MG63 (cell line): ENCODE results near the gene NXPH2. TPM values are rescaled to one million over a fixed set of nuclear protein-coding genes. Genes with fewer than 3 reads are reported as not detected.

ENCODE experiments used
- DNase-seq: peaks from one replicate; pipeline ENCODE4 v3.0.0-alpha.2; 2020
- H3K27me3 ChIP-seq: fragments of 250-450 bp; sonication (Bioruptor Pico); 2 replicates; pipeline ENCODE4 v1.5.1; 2020; ENCODE audit warnings: mild to moderate bottlenecking, moderate library complexity
- H3K36me3 ChIP-seq: fragments of 250-450 bp; sonication (Bioruptor Pico); 2 replicates; pipeline ENCODE4 v1.5.1; 2020; ENCODE audit warnings: mild to moderate bottlenecking, moderate library complexity
- H3K4me3 ChIP-seq: fragments of 250-450 bp; sonication (Bioruptor Pico); 2 replicates; pipeline ENCODE4 v1.5.1; 2020; ENCODE audit warnings: mild to moderate bottlenecking, moderate library complexity
- H3K9me3 ChIP-seq: fragments of 250-450 bp; sonication (Bioruptor Pico); 2 replicates; pipeline ENCODE4 v1.5.1; 2020; ENCODE audit warnings: mild to moderate bottlenecking, moderate library complexity
- total RNA-seq: library from RNA; depleted of rRNA; stranded (reverse); fragments of >200 nt; shearing (Covaris generic); gene quantifications from 2 replicates; pipeline ENCODE4 v1.2.3, GENCODE V29; 2014; ENCODE audit warnings: low replicate concordance

The NXPH2 gene
- total RNA-seq, 1 experiment from 2014 or later: 5.0 TPM

- no peaks in the 10 kb centered on the region for H3K36me3 ChIP-seq
- DNase-seq: no peak
- H3K4me3 ChIP-seq: no peak overlapping the region
- H3K9me3 ChIP-seq: no peaks in the 10 kb centered on the region
- H3K27me3 ChIP-seq: no peaks in the 10 kb centered on the region
Measured at GRCh38 chr2:138630164-138630563, 150.0 kb downstream of the NXPH2 start.

DNA sequence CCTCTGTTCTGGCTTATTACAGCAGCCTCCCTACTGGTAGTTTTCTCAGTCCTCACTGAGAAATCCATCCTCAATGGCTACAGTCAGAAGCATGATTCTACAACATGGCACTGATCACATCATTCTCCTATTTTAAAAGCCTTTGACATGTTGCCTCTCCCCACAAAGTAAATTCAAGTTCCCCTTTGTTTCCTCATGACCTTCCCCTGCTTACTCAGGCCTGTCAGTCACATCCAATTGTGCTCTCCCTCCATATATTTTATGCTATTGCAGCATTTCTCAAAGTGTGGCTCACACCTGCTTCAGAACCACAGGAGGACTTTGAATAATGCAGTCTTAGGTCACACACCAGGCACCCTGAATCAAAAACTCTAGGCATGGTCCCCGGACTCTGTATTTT, 154.0 kb downstream of the NXPH2 start:
- no peak overlapping the region for H3K4me3 ChIP-seq
- H3K27me3 ChIP-seq: no peaks in the 10 kb centered on the region
- H3K9me3 ChIP-seq: no peaks in the 10 kb centered on the region
- no peak for DNase-seq
- no peaks in the 10 kb centered on the region for H3K36me3 ChIP-seq

DNA sequence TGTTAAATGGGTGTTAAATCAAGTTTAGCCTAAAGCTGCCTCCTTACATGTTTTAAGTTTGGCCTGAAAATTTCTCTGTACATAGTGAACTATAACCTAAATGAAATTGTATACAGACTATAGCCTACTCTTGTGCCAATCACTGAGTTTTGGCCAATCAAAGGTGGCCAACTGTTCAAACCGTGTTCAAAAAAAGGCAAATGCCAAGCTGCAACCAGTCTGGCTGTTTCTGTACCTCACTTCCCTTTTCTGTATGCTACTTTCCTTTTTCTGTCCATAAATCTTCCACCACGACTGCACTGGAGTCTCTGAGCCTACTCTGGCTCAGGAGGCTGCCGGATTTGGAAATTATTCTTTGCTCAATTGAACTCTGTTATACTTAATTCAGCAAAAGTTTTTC, 157.6 kb downstream of the NXPH2 start:
- H3K27me3 ChIP-seq: no peaks in the 10 kb centered on the region

GRCh38 chr2:138621139-138621538, 159.1 kb downstream of the NXPH2 start:
- H3K9me3 ChIP-seq: no peaks in the 10 kb centered on the region
- DNase-seq: no peak
- H3K36me3 ChIP-seq: no peaks in the 10 kb centered on the region
- no peak overlapping the region for H3K4me3 ChIP-seq
- H3K27me3 ChIP-seq: no peaks in the 10 kb centered on the region

More for the DNA sequence above, 157.6 kb downstream of the NXPH2 start:
- H3K4me3 ChIP-seq: no peak overlapping the region
- H3K9me3 ChIP-seq: no peaks in the 10 kb centered on the region
- H3K36me3 ChIP-seq: no peaks in the 10 kb centered on the region
- no peak for DNase-seq

- H3K27me3 ChIP-seq: no peaks in the 10 kb centered on the region
- no peak overlapping the region for H3K4me3 ChIP-seq
- H3K9me3 ChIP-seq: no peaks in the 10 kb centered on the region
- no peak for DNase-seq
- H3K36me3 ChIP-seq: no peaks in the 10 kb centered on the region
Measured at GRCh38 chr2:138620431-138620830, 159.8 kb downstream of the NXPH2 start.
